HG03064 (cell line): ENCODE results near the gene WARS2.
A peak's percentile ranks its signal among the peaks of the same experiment; 100 is the strongest.
"Not testable (repeated sequence)": the region's sequence is repeated elsewhere in the genome, so short reads cannot be mapped to it uniquely, and the experiment has no call there.

ENCODE experiments used
- ATAC-seq: cut with Tn5 transposase; IDR thresholded peaks from one replicate; pipeline ENCODE4 v1.9.1; 2021; ENCODE audit warnings: low read depth; ENCODE audit not compliant: unreplicated experiment

The WARS2 gene

DNA sequence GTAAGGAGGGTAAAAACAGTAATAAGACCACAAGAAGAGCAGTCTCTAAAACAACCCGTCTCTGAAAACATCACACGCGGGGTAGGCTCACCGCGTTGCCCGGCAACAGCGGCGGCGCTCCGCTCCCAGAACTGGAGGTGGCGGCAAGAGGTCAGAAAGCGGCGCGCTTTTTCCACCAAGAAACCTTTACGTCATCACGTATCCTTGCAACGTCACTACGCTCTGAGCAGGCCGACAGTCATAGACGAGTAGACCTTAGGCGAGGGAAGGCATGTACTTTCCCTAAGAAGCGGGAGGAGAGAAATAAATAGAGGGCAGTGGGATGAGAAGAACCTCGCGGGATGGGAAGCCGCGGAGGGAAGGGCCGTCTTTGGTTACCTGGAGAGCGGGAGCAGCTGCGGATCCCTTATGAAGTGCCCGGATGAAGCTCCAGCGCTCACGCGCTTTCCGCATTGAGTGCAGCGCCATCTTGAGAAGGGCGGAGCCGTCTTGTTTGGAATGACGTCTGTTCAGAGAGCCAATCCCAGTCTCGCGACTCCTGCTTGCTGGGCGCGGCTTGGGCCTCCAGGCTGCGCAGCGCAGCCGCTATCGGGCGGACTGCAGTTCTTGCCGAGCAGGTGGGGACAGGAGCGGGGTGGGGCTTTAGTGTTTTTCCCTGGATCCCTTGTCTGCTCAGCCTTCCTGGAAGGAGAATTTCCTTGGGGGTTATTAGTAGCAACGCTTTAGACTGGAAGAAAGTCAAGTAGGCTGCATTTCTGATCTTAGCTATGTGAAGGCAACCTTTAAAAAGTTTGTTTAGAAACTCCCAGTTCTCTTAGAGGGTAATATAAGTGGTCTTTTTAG lies at the start of gene WARS2:
WARS2 (minus strand) TSS at position 477 of the 843 bp plus-strand sequence; CDS start at position 468, 9 bp downstream.
- ATAC-seq = peak; percentile 96

DNA sequence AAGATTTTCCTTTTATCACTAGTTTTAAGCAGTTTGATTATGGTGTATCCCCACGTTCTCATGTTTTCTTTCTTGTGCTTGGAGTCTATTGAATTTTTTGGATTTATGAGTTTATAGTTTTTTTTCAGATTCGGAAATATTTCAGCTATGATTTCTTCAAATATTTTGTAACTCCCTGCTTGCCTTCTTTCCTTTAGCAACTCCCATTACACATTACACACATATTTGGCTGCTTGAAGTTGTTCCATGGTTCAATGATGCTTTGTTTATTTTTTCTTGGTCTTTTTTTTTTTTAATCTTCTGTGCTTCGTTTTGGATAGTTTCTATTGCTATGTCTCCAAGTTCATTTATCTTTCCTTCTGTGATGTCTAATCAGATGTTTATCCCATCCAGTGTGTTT lies 48.5 kb upstream of the WARS2 start:
- ATAC-seq = no peak

GRCh38 chr1:119187416-119187815 lies 47.0 kb upstream of the WARS2 start:
- ATAC-seq = no peak

DNA sequence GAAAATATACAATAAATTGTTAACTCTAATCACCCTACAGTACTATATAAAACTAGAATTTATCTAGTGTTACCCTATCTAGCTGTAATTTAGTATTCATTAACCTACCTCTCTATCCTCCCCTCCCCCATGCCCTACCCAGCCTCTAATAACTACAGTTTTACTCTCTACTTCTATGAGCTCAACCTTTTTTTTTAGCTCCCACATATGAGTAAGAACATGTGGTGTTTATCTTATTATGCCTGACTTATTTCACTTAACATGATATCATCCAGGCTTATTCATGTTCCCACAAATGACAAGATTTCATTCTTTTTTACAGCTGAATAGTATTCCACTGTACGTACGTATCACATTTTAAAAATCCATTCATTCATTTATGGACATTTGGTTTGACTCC lies 46.0 kb upstream of the WARS2 start:
- ATAC-seq = no peak

DNA sequence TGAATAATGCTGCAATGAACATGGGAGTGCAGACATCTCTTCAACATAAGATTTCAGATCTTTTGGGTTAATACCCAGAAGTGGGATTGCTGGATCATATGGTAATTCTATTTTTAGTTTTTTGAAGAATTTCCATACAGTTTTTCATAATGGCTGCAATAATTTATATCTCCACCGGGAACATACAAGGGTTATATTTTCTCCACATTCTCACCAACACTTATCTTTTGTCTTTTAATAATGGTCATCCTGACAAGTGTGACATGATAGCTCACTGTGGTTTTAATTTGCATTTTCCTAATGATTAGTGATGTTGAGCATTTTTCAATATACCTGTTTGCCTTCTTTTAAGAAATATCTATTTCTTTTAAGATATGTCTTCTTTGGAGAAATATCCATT lies 44.5 kb upstream of the WARS2 start:
- no peak for ATAC-seq

- no peak for ATAC-seq
Observed at GRCh38 chr1:119181218-119181617, 40.8 kb upstream of the WARS2 start.

GRCh38 chr1:119179051-119179450 lies 38.6 kb upstream of the WARS2 start:
- ATAC-seq = no peak

DNA sequence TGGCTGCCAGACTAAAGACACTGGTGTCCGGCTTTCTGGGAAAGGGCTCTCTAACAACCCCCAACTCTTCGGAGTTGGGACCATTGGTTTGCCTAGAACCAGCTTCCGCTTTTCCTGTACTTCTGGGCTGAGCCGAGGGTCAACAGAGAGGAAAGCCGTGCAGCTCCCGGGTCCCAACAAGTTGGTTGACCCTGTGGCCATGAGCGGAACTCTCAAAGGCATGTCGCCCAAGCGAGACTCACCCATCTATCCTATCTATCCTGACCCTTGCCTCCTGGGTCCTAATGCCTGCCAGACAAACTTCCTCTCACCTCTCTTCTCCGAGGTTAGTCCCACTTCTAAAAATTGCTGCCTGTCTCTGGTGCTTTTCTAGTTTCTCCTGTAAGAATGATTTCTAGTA lies 32.5 kb upstream of the WARS2 start:
- ATAC-seq = not testable (repeated sequence)

- not testable (repeated sequence) for ATAC-seq
Observed at GRCh38 chr1:119171381-119172010, 31.0 kb upstream of the WARS2 start.

DNA sequence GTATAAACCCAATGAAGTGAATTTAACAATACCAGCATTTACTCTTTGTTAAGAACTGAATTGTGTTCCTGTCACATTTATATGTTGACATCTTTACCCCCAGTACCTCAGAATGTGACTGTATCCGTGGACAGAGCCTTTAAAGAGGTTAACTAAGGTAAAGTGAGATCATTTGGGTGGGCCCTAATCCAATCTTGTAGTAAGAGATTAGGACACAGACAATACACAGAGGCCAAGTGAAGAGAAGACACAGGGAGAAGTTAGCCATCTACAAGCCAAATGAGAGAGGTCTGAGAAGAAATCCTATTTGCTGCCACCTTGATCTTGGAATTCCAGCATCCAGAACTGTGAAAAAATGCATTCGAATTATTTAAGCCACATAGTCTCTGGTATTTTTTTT lies 22.9 kb upstream of the WARS2 start:
- ATAC-seq = no peak

DNA sequence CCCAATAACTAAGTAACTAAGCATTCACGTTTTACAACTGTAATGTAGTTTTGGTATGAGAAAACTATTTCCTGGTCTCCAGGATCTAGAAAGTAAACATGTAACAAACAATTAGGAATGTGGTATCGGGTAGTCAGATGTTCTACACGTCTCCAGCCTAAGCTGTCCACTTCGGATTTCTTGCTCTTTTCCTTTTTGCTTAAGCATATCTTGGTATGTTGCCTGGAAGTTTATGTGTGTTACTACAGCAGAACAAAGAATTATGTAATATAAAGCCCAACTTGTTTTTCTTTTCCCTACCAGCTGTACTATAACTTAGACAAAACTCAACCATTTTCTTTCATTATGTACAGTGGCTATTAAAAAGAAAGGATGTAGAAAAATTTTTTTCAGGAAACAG lies 20.4 kb upstream of the WARS2 start:
- no peak for ATAC-seq

DNA sequence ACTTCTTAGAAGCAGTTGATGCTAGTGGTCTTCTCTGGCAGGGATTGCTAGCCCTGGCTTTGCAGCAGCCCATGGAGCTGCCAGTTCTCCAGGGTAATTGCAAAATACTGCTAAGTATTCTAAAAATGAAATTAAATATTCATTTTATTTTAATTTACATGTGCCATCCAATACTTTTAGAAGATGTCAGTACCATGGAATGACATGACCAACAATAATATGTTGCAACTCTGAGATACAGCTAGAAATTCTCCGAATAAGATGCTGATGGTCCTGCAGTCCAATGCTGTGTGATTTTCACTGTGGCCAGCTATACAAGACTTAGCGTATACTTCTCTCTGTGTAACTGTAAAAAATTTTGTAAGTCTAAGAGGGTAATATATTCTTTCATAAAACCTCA lies 20.0 kb upstream of the WARS2 start:
- no peak for ATAC-seq

DNA sequence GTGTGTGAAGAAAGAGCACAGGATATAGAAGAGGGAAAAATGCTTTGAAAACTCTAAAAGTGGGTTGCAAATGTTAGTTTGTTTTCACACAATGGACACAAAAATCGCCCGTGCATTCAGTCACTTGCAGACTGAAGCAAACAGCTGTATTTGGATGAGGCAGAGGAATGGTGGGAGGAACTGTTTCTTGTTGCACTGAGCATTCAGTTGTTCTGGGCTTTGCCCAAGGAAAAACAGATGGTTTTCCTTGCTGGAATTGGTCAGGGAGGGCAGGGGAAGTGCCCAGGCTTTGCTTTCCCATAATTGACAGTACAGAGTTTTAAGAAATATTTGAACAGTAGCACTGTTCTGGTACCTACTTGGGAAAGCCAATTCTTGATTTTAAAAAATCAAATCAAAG lies 19.5 kb upstream of the WARS2 start:
- no peak for ATAC-seq

GRCh38 chr1:119159111-119159510 lies 18.7 kb upstream of the WARS2 start:
- no peak for ATAC-seq

DNA sequence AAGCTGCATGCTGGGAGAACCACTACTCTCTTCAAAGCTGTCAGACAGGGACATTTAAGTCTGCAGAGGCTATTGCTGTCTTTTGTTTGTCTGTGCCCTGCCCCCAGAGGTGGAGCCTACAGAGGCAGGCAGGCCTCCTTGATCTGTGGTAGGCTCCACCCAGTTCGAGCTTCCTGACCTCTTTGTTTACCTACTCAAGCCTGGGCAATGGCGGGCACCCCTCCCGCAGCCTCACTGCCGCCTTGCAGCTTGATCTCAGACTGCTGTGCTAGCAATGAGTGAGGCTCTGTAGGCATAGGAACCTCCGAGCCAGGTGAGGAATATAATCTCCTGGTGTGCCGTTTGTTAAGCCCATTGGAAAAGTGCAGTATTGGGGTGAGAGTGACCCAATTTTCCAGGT lies 16.3 kb upstream of the WARS2 start:
- ATAC-seq = not testable (repeated sequence)

GRCh38 chr1:119155069-119155468 lies 14.6 kb upstream of the WARS2 start:
- not testable (repeated sequence) for ATAC-seq

- no peak for ATAC-seq
Observed at GRCh38 chr1:119150150-119150549, 9.7 kb upstream of the WARS2 start.

GRCh38 chr1:119147661-119148090 lies 7.2 kb upstream of the WARS2 start:
- no peak for ATAC-seq

- ATAC-seq = no peak
Observed at GRCh38 chr1:119146466-119146865, 6.0 kb upstream of the WARS2 start.

- no peak for ATAC-seq
Observed at GRCh38 chr1:119144813-119145212, 4.4 kb upstream of the WARS2 start.

DNA sequence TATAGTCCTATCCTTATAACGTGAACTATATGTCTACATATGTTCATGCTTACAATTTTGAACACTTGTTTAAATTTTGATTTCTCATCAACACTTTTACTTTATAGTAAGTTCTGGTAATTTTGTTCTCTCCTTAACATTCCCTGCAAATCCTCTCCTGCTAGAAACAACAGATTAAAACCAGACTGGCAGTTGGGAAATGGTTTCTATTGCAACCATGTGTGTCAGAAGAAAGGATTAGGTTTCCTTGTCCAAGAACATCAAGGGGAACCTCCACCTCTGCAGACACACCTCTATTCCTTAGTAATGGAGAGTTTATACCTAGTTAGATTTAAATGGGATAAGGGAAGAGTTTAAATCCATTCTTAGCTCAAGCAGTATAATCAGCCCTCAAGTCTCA lies 3.3 kb upstream of the WARS2 start:
- no peak for ATAC-seq

GRCh38 chr1:119141660-119142059 lies 1.2 kb upstream of the WARS2 start:
- ATAC-seq = no peak
